Adrenal gland (tissue), 5 donors: ENCODE data around the gene EBNA1BP2.

Experiments used
- POLR2A ChIP-seq, 2 donors: fragments of 450-650 bp; IDR thresholded peaks; one replicate each; pipeline ENCODE4 v1.6.1; 2017; ENCODE audit warnings: antibody characterized with exemption in 2 of 2, mild to moderate bottlenecking in 2 of 2, moderate library complexity in 1 of 2
- TF ChIP-seq, protein P1 (sequence below), 6 experiments: fragments of 450-650 bp in 4 of 6; fragments of 200-600 bp in 2 of 6; sonication (generic) in 1 of 6; IDR thresholded peaks; 1 replicate in 5 of 6; 2 replicates in 1 of 6; pipeline versions ENCODE4 v1.5.1 to v1.8.0; 2016 to 2021; ENCODE audit warnings: antibody characterized with exemption in 6 of 6, mild to moderate bottlenecking in 2 of 6, moderate library complexity in 1 of 6
- donor health status: DM: no; HTN: no; CAD: no.

DNA sequence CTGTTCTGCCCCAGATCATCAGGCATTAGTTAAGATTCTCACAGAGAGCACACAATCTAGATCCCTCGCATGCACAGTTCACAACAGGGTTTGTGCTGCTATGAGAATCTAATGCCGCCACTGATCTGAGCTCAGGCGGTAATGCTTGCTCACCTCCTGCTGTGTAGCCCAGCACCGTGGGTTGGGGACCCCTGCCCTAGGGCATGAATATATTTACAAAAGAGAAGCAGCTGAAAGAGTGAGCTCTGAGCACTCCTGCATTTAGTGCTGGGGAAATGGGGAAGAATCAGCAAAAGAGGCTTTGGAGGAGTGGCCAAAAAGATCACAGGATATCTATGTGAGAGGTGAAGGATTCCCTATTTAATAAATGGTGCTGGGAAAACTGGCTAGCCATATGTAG lies 5.6 kb upstream of the EBNA1BP2 start:
- TF ChIP-seq, protein P1, sequence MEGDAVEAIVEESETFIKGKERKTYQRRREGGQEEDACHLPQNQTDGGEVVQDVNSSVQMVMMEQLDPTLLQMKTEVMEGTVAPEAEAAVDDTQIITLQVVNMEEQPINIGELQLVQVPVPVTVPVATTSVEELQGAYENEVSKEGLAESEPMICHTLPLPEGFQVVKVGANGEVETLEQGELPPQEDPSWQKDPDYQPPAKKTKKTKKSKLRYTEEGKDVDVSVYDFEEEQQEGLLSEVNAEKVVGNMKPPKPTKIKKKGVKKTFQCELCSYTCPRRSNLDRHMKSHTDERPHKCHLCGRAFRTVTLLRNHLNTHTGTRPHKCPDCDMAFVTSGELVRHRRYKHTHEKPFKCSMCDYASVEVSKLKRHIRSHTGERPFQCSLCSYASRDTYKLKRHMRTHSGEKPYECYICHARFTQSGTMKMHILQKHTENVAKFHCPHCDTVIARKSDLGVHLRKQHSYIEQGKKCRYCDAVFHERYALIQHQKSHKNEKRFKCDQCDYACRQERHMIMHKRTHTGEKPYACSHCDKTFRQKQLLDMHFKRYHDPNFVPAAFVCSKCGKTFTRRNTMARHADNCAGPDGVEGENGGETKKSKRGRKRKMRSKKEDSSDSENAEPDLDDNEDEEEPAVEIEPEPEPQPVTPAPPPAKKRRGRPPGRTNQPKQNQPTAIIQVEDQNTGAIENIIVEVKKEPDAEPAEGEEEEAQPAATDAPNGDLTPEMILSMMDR (IDR thresholded peaks at IDR 0.05) = no peak
- no peak for TF ChIP-seq POLR2A (IDR thresholded peaks at IDR 0.05)
